ENCODE data around the gene SNUPN. TPM values are rescaled to one million over a fixed set of nuclear protein-coding genes. Genes with fewer than 3 reads are reported as not detected.

SNUPN gene
- total and polyA plus RNA-seq, 2 of the 8 experiments (the other 6 are each of a cell fraction or from before 2014, with no cell fraction given) = 13.3 to 28.2 TPM

- H2BK12ac ChIP-seq (ENCODE audit: low read depth, low read length) = no peak overlapping the region
- H2AFZ ChIP-seq (ENCODE audit: low read length) = no peak overlapping the region
- FAIRE-seq = no peak
- no peak overlapping the region for H2BK5ac ChIP-seq (ENCODE audit: low read depth, low read length)
- no peak overlapping the region for H3K56ac ChIP-seq (replicated peaks; ENCODE audit: insufficient read length, low read depth, low read length)
- ChIA-PET CTCF (ENCODE audit: partially characterized antibody) (interaction anchor here (0.6 to 4.5 kb wide), 35 partner anchors 9 to 348 kb away, joined by 3 to 35 read pairs (median 5); partner anchors contain the start of genes PTPN9 and SNUPN), POLR2A (ENCODE audit: partially characterized antibody) (interaction anchor here (1.1 to 1.3 kb wide), 2 partner anchors 10 to 18 kb away, joined by 3 to 6 read pairs; partner anchors contain the start of gene PTPN9)
- no peaks in the 10 kb centered on the region for H3K79me2 ChIP-seq (ENCODE audit: control insufficient read depth in 1 of 2, insufficient read depth in 2 of 2, low read length in 2 of 2)
- H2BK20ac ChIP-seq (ENCODE audit: low read length) = no peak overlapping the region
- peaks cover 5 to 16% (median 7%) of the 10 kb centered on the region in 4 experiments; a peak in 5 of 8 replicates for H3K36me3 ChIP-seq (ENCODE audit: control insufficient read depth in 2 of 4, insufficient read depth in 4 of 4, low read length in 3 of 4)
- H3K14ac ChIP-seq (ENCODE audit: insufficient read length) = no peak overlapping the region
- no peak overlapping the region for H2BK120ac ChIP-seq (replicated peaks; ENCODE audit: low read depth, low read length)
- H4K5ac ChIP-seq (ENCODE audit: insufficient read length, low read depth, low read length) = no peak overlapping the region
- H3K9ac ChIP-seq (replicated peaks in 1 of 4; ENCODE audit: extremely low read depth in 1 of 4, low read depth in 3 of 4, low read length in 3 of 4) = peak overlapping the region in 1 of 4 experiments; percentile 10; a peak in 1 of 7 replicates
- H2AK5ac ChIP-seq (ENCODE audit: low read depth, low read length) = no peak overlapping the region
- no peak overlapping the region for H3K4me3 ChIP-seq (ENCODE audit: extremely low read depth in 1 of 4, insufficient read depth in 2 of 4, low read depth in 3 of 4, low read length in 4 of 4)
- no peak for DNase-seq (ENCODE audit: low read depth in 1 of 2, low spot score in 2 of 2)
- H3K23ac ChIP-seq (ENCODE audit: insufficient read length) = no peak overlapping the region
- no peaks in the 10 kb centered on the region for H3K23me2 ChIP-seq (ENCODE audit: low read depth, low read length)
- H3K18ac ChIP-seq (ENCODE audit: extremely low read depth, low read length) = no peak overlapping the region
- H3K27ac ChIP-seq (ENCODE audit: low read depth, low read length) = no peak overlapping the region
- no peaks in the 10 kb centered on the region for H3K79me1 ChIP-seq (ENCODE audit: low read depth, low read length)
- WGBS, 2 experiments (ENCODE audit: extremely low coverage in 1 of 2, insufficient coverage in 1 of 2, insufficient read length in 1 of 2, insufficient replicate concordance in 2 of 2, low coverage in 1 of 2, low lambda C conversion rate in 2 of 2, missing lambda C conversion rate in 1 of 2) = 90% methylated on average over 3 of the region's 3 CpGs; no CpG with 5 or more reads in 1 of the 2 experiments
- no peaks in the 10 kb centered on the region for H4K20me1 ChIP-seq (replicated peaks in 1 of 2; ENCODE audit: control insufficient read depth in 1 of 2, insufficient read depth in 2 of 2, low read length in 2 of 2)
- H3K4me2 ChIP-seq (ENCODE audit: insufficient read depth in 1 of 2, low read depth in 2 of 2, low read length in 2 of 2) = no peak overlapping the region
- no peaks in the 10 kb centered on the region for H3K9me3 ChIP-seq (ENCODE audit: insufficient read depth in 2 of 2, low read depth in 1 of 2, low read length in 1 of 2)
- H3K4ac ChIP-seq (replicated peaks; ENCODE audit: insufficient read length, low read depth, low read length) = no peak overlapping the region
- H4K91ac ChIP-seq (replicated peaks; ENCODE audit: insufficient read length, low read length) = no peak overlapping the region
- H3K4me1 ChIP-seq (replicated peaks in 1 of 4; ENCODE audit: control insufficient read depth in 3 of 4, insufficient read depth in 4 of 4, low read length in 3 of 4) = no peaks in the 10 kb centered on the region
- no peak overlapping the region for H4K8ac ChIP-seq (ENCODE audit: extremely low read depth, insufficient read depth, low read length)
- H2BK15ac ChIP-seq (ENCODE audit: low read length) = no peak overlapping the region
- H3K27me3 ChIP-seq (replicated peaks in 1 of 4; ENCODE audit: control insufficient read depth in 3 of 4, extremely low read depth in 1 of 4, insufficient read depth in 3 of 4, low read length in 3 of 4) = no peaks in the 10 kb centered on the region
- TF ChIP-seq POLR2AphosphoS5 (IDR thresholded peaks at IDR 0.05; ENCODE audit: low read depth, low read length) (no peak), BRCA1 (IDR thresholded peaks at IDR 0.05; ENCODE audit: low read depth, low read length) (no peak), ZNF274 (IDR thresholded peaks at IDR 0.05; ENCODE audit: borderline replicate concordance, extremely low read depth, low read length) (no peak), CEBPB (IDR thresholded peaks at IDR 0.05; ENCODE audit: low read depth, low read length) (no peak), E2F6 (IDR thresholded peaks at IDR 0.05) (no peak)
Observed at GRCh38 chr15:75596703-75597345, 28.7 kb downstream of the SNUPN start.

All from H1 (cell line).